Psoas muscle (tissue), 8 donors: Measurements from ENCODE around the gene CLTC. TPM values are rescaled to one million over a fixed set of nuclear protein-coding genes. Genes with fewer than 3 reads are reported as not detected.

Experiments used
- ATAC-seq, 4 donors: fragments of 200-7000 bp; cut with Tn5 transposase; one replicate each; pipeline ENCODE4 v1.9.1; 2020; ENCODE audit warnings: moderate library complexity in 3 of 4, mild to moderate bottlenecking in 2 of 4
- DNase-seq, 2 donors: peaks; one replicate each; pipeline ENCODE4 v3.0.0-alpha.2; 2020
- H3K27ac ChIP-seq: fragments of 200-600 bp; one replicate; pipeline ENCODE4 v1.8.0; 2022
- H3K27me3 ChIP-seq, 3 donors: fragments of 200-600 bp in 1 of 3; one replicate each; pipeline versions ENCODE4 v1.6.1 to v1.8.0; 2013 to 2022; ENCODE audit warnings: low read length in 2 of 3, mild to moderate bottlenecking in 2 of 3, moderate library complexity in 1 of 3; ENCODE audit not compliant: insufficient read depth in 3 of 3
- H3K36me3 ChIP-seq, 2 donors: fragments of 200-600 bp in 1 of 2; one replicate each; pipeline versions ENCODE4 v1.6.1 to v1.8.0; 2013 to 2022; ENCODE audit warnings: low read depth in 1 of 2, mild to moderate bottlenecking in 1 of 2, moderate library complexity in 1 of 2; ENCODE audit not compliant: insufficient read depth in 1 of 2
- H3K4me1 ChIP-seq: fragments of 200-600 bp; one replicate; pipeline ENCODE4 v1.8.0; 2022
- H3K4me3 ChIP-seq: fragments of 200-600 bp; one replicate; pipeline ENCODE4 v1.8.0; 2022; ENCODE audit warnings: mild to moderate bottlenecking
- H3K9me3 ChIP-seq: fragments of 200-600 bp; one replicate; pipeline ENCODE4 v1.8.0; 2022
- WGBS, 3 donors: extraction: QIAGEN DNeasy Blood & Tissue Kit; methylation state at CpG; one replicate each; pipeline versions ENCODE4 v1.1.6 to v1.1.7; 2013; 5-methylcytosine and 5-hydroxymethylcytosine counted together
- intact Hi-C, 2 donors: fragments of 100-400 bp; cut with DNase I; formaldehyde crosslinking; loops; one replicate each; pipeline versions ENCODE4 v1.11.0 to v1.14.2; 2022
- polyA plus RNA-seq, 3 donors: library from polyadenylated mRNA; stranded (reverse); fragments of 200-250 nt; gene quantifications; one replicate each; pipeline ENCODE4 v1.2.3, GENCODE V29; 2013
- total RNA-seq, 4 donors: library from RNA; stranded (reverse); fragmentation: NEBNext Ultra II Directional in 2 of 4; extraction: Animal tissue kit (Norgen Biotek cat#: 25700) in 2 of 4; gene quantifications; one replicate each; pipeline versions ENCODE4 v1.2.1 to v1.2.4, GENCODE V29; 2021 to 2023
- TF ChIP-seq, protein P1 (sequence below): fragments of 200-600 bp; IDR thresholded peaks from one replicate; pipeline ENCODE4 v1.8.0; 2022; ENCODE audit warnings: antibody characterized with exemption
- donor health status: healthy with polysubstance abuse.
- donor health status: DM: no; HTN: no; CAD: no; lungs with moderate emphysema.
- donor health status: Bipolar disorder and iron deficiency.
- donor health status: healthy.
- donor health status: DM: yes; HTN: yes; CAD: no.
- donor health status: DM: no; HTN: no; CAD: no.
- donor health status: DM: no; HTN: no; CAD: no.
- donor health status: DM: yes; HTN: yes; CAD: no.

Gene CLTC
- total and polyA plus RNA-seq, 7 donors, result 61.4 to 156 (median 119) TPM

DNA sequence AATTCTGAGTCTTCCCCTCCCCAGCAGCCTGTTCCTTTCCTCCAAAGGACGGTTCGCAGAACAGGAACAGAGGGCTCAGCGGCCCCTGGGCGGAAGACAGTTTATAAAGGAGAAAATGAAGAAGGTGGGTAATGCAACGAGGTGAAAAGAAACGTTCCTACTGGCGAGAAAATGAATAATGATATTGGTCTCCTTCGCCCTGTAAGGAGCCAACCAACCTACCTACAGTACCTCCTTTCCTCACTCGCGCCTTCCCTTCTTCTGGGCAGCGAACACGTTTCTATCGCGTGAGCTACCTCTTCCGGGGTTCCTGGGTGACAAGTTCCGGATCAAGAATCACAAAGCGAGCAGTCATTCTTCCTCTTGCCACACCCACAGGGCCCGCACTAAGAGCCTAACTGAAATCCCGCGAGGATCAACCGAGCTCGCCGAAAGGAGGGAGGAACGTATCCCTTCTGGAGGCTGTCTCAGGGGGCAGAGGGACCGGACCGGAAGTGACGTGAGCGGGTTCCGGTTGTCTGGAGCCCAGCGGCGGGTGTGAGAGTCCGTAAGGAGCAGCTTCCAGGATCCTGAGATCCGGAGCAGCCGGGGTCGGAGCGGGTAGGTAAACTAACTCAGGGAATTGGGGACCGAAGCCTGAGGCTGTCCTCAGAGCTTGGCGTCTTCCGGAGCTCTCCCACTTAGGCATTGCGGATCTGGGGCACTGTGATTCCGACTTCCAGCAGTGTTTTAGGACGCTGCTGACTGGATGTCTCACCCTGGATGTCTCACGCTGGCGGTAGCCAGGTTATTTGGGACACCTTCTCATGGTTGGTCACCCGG, 87.7 kb downstream of the CLTC start, which contains the start of the genes PTRH2 and VMP1:
PTRH2 (minus strand) TSS at position 282 of the 822 bp plus-strand sequence. CDS start 9,452 bp downstream, outside the sequence.
VMP1 (plus strand) TSS at position 506 of the 822 bp plus-strand sequence. CDS start 23,793 bp downstream, outside the sequence.
- WGBS, 3 donors, result 0 to 1% (median 0%) methylated on average over 45 of the region's 45 CpGs

DNA sequence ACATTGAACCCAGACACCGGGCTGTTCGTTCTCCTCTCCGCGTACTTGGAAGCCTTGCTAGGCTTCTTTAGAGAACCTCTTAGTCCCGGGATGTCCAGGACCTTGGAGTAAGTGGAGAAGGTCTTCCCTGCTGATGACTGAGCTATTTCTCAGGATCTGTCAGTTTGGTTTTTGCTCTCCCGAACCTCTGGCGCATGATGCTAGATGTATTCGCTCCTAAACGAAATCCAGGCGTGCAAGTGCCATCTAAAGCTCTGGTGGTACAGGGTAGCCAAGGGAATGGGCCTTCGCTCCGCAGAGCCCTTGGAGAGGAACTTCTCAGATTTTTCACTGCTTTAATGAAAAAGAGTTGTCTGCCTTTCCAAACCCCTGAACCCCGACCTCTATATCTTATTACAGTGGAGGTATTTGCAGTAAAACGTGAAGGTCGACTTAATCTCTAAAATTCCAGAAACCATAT, 88.3 kb downstream of the CLTC start:
- Histone ChIP-seq H3K9me3 (no peaks in the 10 kb centered on the region), H3K36me3 (peaks cover 0 to 4% of the 10 kb centered on the region in 2 donors), H3K4me3 (peak overlapping the region; percentile 77), H3K27ac (peak overlapping the region; percentile 96), H3K27me3 (no peaks in the 10 kb centered on the region), H3K4me1 (peaks cover 42% of the 10 kb centered on the region)
- ATAC-seq (peak in 2 of 4 donors; percentile 1), DNase-seq (no peak)
- intact Hi-C loops, result no loop called here
- TF ChIP-seq, protein P1, sequence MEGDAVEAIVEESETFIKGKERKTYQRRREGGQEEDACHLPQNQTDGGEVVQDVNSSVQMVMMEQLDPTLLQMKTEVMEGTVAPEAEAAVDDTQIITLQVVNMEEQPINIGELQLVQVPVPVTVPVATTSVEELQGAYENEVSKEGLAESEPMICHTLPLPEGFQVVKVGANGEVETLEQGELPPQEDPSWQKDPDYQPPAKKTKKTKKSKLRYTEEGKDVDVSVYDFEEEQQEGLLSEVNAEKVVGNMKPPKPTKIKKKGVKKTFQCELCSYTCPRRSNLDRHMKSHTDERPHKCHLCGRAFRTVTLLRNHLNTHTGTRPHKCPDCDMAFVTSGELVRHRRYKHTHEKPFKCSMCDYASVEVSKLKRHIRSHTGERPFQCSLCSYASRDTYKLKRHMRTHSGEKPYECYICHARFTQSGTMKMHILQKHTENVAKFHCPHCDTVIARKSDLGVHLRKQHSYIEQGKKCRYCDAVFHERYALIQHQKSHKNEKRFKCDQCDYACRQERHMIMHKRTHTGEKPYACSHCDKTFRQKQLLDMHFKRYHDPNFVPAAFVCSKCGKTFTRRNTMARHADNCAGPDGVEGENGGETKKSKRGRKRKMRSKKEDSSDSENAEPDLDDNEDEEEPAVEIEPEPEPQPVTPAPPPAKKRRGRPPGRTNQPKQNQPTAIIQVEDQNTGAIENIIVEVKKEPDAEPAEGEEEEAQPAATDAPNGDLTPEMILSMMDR, result no peak
- 0 to 1% (median 0%) methylated on average over 15 of the region's 15 CpGs for WGBS, 3 donors

More for the DNA sequence above, 87.7 kb downstream of the CLTC start, which contains the start of the genes PTRH2 and VMP1:
- Histone ChIP-seq H3K4me3 (peak within 1 kb of the TSS; percentile 77), H3K27me3 (no peaks in the 10 kb centered on the region), H3K9me3 (no peaks in the 10 kb centered on the region), H3K36me3 (peaks cover 0 to 4% of the 10 kb centered on the region in 2 donors), H3K4me1 (peaks cover 42% of the 10 kb centered on the region), H3K27ac (peak within 1 kb of the TSS; percentile 96)
- peak; percentile 95 to 99 (median 98) for ATAC-seq
- DNase-seq, result peak; percentile 97 to 99
- TF ChIP-seq, protein P1, result no peak
- intact Hi-C loops, result no loop called here

DNA sequence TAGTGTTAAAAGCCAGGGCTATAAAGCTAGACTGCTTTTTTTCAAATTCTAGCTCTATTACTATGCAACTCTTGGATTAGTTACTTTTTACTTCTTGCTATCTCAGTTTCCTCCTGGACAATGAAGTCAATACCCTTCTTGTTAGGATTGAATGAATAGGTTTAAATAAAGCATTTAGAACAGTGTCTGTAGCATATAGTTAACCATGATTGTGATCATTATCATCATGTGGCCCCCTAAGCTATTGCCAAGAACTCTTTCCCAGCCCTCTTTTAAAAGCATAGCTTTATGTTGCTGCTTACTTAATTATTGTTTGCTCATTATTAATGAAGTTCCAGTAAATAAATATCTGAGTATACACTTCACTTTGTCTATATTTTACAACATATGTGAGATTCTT, 92.2 kb downstream of the CLTC start:
- intact Hi-C loops, result loop anchor here in 1 of 2 donors (2.0 kb wide), 1 partner anchor 31 kb away; no protein-coding TSS in a partner anchor
- Histone ChIP-seq H3K9me3 (no peaks in the 10 kb centered on the region), H3K4me3 (no peak overlapping the region), H3K27ac (no peak overlapping the region), H3K4me1 (peaks cover 33% of the 10 kb centered on the region), H3K36me3 (no peaks in the 10 kb centered on the region), H3K27me3 (no peaks in the 10 kb centered on the region)
- TF ChIP-seq, protein P1, result no peak
- no peak for ATAC-seq
- DNase-seq, result no peak

DNA sequence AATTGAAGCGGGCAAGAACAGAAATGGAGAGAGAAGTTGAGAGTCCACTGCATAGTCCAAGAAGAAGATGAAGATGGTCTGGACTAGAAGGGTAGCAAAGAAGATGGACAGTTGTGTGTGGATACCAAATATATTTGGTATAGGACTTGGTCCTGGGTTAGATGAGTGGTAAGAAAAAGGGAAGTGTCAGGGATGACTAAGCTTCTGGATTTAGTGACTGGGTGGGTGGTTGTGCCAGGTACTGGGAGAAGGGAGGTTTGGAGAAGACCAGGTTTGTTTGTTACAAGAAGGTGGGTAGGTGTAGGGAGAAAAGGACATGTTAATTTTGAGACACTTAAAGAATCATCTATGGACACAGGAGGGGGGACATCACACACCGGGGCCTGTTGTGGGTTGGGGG, 93.2 kb downstream of the CLTC start:
- Histone ChIP-seq H3K4me3 (no peak overlapping the region), H3K4me1 (peaks cover 33% of the 10 kb centered on the region), H3K27ac (no peak overlapping the region), H3K36me3 (no peaks in the 10 kb centered on the region), H3K27me3 (no peaks in the 10 kb centered on the region), H3K9me3 (no peaks in the 10 kb centered on the region)
- ATAC-seq, result peak in 2 of 4 donors; percentile 30 to 32
- no peak for DNase-seq
- intact Hi-C loops, result no loop called here
- TF ChIP-seq, protein P1, result no peak
- 91 to 97% (median 95%) methylated on average over 2 of the region's 2 CpGs for WGBS, 3 donors
